22Rv1 (cell line): ENCODE measurements around the gene SLC6A19.

ENCODE experiments used
- CTCF ChIP-seq: fragments of 450-650 bp; IDR thresholded peaks from 2 replicates; pipeline ENCODE4 v1.5.1; 2017; ENCODE audit warnings: mild to moderate bottlenecking
- ZFX ChIP-seq: fragments of 450-650 bp; IDR thresholded peaks from 2 replicates; pipeline ENCODE4 v1.6.1; 2017; ENCODE audit warnings: antibody characterized with exemption, borderline replicate concordance

- TF ChIP-seq CTCF (no peak), ZFX (no peak)
Observed at GRCh38 chr5:1242733-1243486, 41.5 kb downstream of the SLC6A19 start.
